ENCODE data around the gene CHRM4. TPM values are rescaled to one million over a fixed set of nuclear protein-coding genes. Genes with fewer than 3 reads are reported as not detected.

Gene CHRM4
- total and polyA plus RNA-seq, 2 of the 13 experiments (the other 11 are each of a cell fraction or from before 2014, with no cell fraction given), result 0.13 to 0.21 TPM

DNA sequence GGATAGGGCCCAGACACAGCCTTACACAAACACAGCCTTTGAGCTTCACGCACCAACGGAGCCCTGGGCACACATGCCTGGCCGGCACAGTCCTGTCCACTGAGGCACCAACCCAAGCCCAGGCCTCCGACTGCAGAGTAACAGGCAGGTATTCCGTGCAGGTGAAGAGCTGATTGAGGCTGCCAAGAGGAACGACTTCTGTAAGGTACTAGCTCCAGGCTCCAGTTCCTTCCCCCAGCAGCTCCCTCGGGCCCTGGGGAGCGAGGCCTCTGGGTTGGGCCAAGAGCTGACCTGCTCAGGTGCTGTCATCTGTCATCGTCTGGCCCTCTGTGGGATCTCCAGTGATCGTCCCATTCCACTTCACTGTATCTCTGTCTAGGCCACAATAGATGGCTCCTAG is 13.3 kb downstream of the CHRM4 start (continued):
- no peak for TF ChIP-seq ZNF207 (IDR thresholded peaks at IDR 0.05; ENCODE audit: borderline replicate concordance)
- no peak for TF ChIP-seq FOSL2 (CRISPR knock-in tag; IDR thresholded peaks at IDR 0.05)

DNA sequence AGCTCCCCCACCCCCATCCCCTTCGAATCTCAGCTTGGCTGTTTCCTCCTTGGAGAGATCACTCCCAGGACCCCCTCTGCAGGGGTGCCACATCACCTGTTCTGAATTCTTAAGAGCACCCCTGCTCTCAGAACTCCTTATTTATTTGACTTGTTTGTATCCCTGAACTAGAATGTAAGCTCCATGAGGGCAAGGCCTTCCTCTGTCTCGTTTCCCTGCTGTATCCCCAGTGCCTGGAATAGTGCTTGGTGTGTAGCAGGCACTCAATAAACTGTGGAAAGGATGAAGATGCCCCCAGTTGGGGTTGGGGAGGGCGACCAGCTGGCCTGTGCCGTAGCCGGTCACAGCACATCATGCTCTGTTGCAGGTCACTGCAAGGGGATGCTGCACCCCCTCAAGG is 13.7 kb downstream of the CHRM4 start:
- CTCF ChIA-PET (ENCODE audit: low intra/inter-chr PET ratio, low total read pairs), result no interaction called here
- 86% methylated on average over 3 of the region's 5 CpGs for WGBS (ENCODE audit: low lambda C conversion rate)
- intact Hi-C loops (cut with micrococcal nuclease; ENCODE audit: unreplicated experiment), result no loop called here

More for the DNA sequence above, 13.7 kb downstream of the CHRM4 start:
- Histone ChIP-seq H3K4me2 (ENCODE audit: low read depth, low read length) (no peak overlapping the region), H3K9me3 (ENCODE audit: low read length) (no peaks in the 10 kb centered on the region), H3K4me1 (ENCODE audit: insufficient read depth, low read length) (peaks cover 24% of the 10 kb centered on the region), H4K20me1 (ENCODE audit: insufficient read depth, low read length) (peaks cover under 1% of the 10 kb centered on the region; the same call in 1 of the 2 replicates), H3K27ac (ENCODE audit: extremely low read length, insufficient read depth, low read length) (no peak overlapping the region), H3K79me2 (ENCODE audit: insufficient read depth, low read length) (peaks cover 4% of the 10 kb centered on the region), H3K27me3 (ENCODE audit: control insufficient read depth in 1 of 2, insufficient read depth in 2 of 2, low read length in 2 of 2) (no peaks in the 10 kb centered on the region), H3K4me3 (replicated peaks in 1 of 3; ENCODE audit: insufficient read depth in 1 of 3, low read depth in 2 of 3, low read length in 3 of 3) (no peak overlapping the region), H2AFZ (ENCODE audit: low read length) (no peak overlapping the region), H3K9ac (ENCODE audit: insufficient read depth, low read depth, low read length) (no peak overlapping the region), H3K36me3 (replicated peaks in 1 of 2; ENCODE audit: control insufficient read depth in 1 of 2, insufficient read depth in 2 of 2, low read length in 2 of 2) (no peaks in the 10 kb centered on the region; a peak in 1 of 5 replicates)
- DNase-seq (ENCODE audit: low spot score) (no peak), ATAC-seq (no peak), FAIRE-seq (no peak)
- no TSS peak for BruUV-seq (replicated peaks)
- POLR2A ChIA-PET, result no interaction called here
- in situ Hi-C loops (cut with HindIII; ENCODE audit: extremely low pct_ligation_motif_present, low pct_unique_long_range_greater_than_20kb), result no loop called here
- TF ChIP-seq, protein P1, sequence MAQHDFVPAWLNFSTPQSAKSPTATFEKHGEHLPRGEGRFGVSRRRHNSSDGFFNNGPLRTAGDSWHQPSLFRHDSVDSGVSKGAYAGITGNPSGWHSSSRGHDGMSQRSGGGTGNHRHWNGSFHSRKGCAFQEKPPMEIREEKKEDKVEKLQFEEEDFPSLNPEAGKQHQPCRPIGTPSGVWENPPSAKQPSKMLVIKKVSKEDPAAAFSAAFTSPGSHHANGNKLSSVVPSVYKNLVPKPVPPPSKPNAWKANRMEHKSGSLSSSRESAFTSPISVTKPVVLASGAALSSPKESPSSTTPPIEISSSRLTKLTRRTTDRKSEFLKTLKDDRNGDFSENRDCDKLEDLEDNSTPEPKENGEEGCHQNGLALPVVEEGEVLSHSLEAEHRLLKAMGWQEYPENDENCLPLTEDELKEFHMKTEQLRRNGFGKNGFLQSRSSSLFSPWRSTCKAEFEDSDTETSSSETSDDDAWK (CRISPR knock-in tag; IDR thresholded peaks at IDR 0.05), result no peak
- TF ChIP-seq NR1H2 (CRISPR knock-in tag; IDR thresholded peaks at IDR 0.05; ENCODE audit: borderline replicate concordance, low read depth) (no peak), MLLT10 (CRISPR knock-in tag; IDR thresholded peaks at IDR 0.05) (no peak), SIX4 (CRISPR knock-in tag; IDR thresholded peaks at IDR 0.05) (no peak), SRSF9 (IDR thresholded peaks at IDR 0.05; ENCODE audit: borderline replicate concordance, insufficient read depth, low read depth, low read length, poor library complexity, severe bottlenecking) (no peak), ZNF589 (CRISPR knock-in tag; conservative IDR thresholded peaks at IDR 0.05) (no peak), ZNF331 (CRISPR knock-in tag; IDR thresholded peaks at IDR 0.05) (no peak)
- TF ChIP-seq, protein P2, sequence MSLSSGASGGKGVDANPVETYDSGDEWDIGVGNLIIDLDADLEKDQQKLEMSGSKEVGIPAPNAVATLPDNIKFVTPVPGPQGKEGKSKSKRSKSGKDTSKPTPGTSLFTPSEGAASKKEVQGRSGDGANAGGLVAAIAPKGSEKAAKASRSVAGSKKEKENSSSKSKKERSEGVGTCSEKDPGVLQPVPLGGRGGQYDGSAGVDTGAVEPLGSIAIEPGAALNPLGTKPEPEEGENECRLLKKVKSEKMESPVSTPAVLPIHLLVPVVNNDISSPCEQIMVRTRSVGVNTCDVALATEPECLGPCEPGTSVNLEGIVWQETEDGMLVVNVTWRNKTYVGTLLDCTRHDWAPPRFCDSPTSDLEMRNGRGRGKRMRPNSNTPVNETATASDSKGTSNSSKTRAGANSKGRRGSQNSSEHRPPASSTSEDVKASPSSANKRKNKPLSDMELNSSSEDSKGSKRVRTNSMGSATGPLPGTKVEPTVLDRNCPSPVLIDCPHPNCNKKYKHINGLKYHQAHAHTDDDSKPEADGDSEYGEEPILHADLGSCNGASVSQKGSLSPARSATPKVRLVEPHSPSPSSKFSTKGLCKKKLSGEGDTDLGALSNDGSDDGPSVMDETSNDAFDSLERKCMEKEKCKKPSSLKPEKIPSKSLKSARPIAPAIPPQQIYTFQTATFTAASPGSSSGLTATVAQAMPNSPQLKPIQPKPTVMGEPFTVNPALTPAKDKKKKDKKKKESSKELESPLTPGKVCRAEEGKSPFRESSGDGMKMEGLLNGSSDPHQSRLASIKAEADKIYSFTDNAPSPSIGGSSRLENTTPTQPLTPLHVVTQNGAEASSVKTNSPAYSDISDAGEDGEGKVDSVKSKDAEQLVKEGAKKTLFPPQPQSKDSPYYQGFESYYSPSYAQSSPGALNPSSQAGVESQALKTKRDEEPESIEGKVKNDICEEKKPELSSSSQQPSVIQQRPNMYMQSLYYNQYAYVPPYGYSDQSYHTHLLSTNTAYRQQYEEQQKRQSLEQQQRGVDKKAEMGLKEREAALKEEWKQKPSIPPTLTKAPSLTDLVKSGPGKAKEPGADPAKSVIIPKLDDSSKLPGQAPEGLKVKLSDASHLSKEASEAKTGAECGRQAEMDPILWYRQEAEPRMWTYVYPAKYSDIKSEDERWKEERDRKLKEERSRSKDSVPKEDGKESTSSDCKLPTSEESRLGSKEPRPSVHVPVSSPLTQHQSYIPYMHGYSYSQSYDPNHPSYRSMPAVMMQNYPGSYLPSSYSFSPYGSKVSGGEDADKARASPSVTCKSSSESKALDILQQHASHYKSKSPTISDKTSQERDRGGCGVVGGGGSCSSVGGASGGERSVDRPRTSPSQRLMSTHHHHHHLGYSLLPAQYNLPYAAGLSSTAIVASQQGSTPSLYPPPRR (CRISPR knock-in tag; IDR thresholded peaks at IDR 0.05; ENCODE audit: borderline replicate concordance), result no peak
